A549 (cell line): ENCODE results near the gene CLEC10A. TPM values are rescaled to one million over a fixed set of nuclear protein-coding genes. Genes with fewer than 3 reads are reported as not detected.

Experiments used
- ATAC-seq, 2 experiments: fragments of 200-7000 bp in 1 of 2; fragments of >200 bp in 1 of 2; cut with Nextera tagmentation in 1 of 2; cut with Tn5 transposase in 1 of 2; 3 replicates each; pipeline versions ENCODE4 v1.8.0 to v1.9.1; 2018 to 2020; ENCODE audit warnings: mild to moderate bottlenecking in 1 of 2, moderate library complexity in 1 of 2
- CTCF ChIA-PET: fragments of 300-600 bp; sonication (Branson Sonifier 250); formaldehyde crosslinking; extraction: SDS; loops from one replicate; lab custom pipeline; 2021; ENCODE audit warnings: antibody characterized with exemption, inconsistent platforms; lab: Yijun Ruan, JAX
- POLR2A ChIA-PET: fragments of 350-600 bp; formaldehyde crosslinking; extraction: SDS; loops from one replicate; lab custom pipeline; 2021; ENCODE audit warnings: antibody characterized with exemption, inconsistent platforms; lab: Yijun Ruan, JAX
- DNase-seq, 2 experiments: peaks; one replicate each; pipeline versions ENCODE4 v3.0.0 to v3.0.0-alpha.2; 2011 to 2016; ENCODE audit warnings: low read depth in 1 of 2, low spot score in 1 of 2
- FAIRE-seq: peaks from 2 replicates; lab custom pipeline; 2011; peaks lifted over from hg19 to GRCh38; lab: Jason Lieb, UNC
- H3K27ac ChIP-seq, 2 experiments: fragments of >200 bp; sonication (Bioruptor Twin); formaldehyde crosslinking; 3 replicates each; pipeline ENCODE4 v1.5.1; 2016 to 2017
- H3K4me1 ChIP-seq: fragments of >200 bp; sonication (Bioruptor Twin); formaldehyde crosslinking; 3 replicates; pipeline ENCODE4 v1.6.1; 2016
- H3K4me2 ChIP-seq: fragments of >200 bp; sonication (Bioruptor Twin); formaldehyde crosslinking; 3 replicates; pipeline ENCODE4 v1.6.1; 2016
- H3K4me3 ChIP-seq: fragments of >200 bp; sonication (Bioruptor Twin); formaldehyde crosslinking; 3 replicates; pipeline ENCODE4 v1.5.1; 2016
- H3K9me3 ChIP-seq: fragments of >200 bp; sonication (Bioruptor Twin); formaldehyde crosslinking; 3 replicates; pipeline ENCODE4 v1.6.1; 2016
- CBX2 ChIP-seq: fragments of 200-600 bp; sonication (generic); IDR thresholded peaks from 2 replicates; pipeline ENCODE4 v1.6.1; 2016; ENCODE audit warnings: low read depth, mild to moderate bottlenecking, borderline replicate concordance
- EHMT2 ChIP-seq: fragments of 200-600 bp; sonication (generic); IDR thresholded peaks from 2 replicates; pipeline ENCODE4 v1.6.1; 2016; ENCODE audit warnings: antibody characterized with exemption, low read depth, mild to moderate bottlenecking, moderate library complexity
- EP300 ChIP-seq, 2 experiments: fragments of >200 bp; sonication (Bioruptor Twin); formaldehyde crosslinking; IDR thresholded peaks; 2 replicates in 1 of 2; 3 replicates in 1 of 2; pipeline ENCODE4 v1.6.1; 2016 to 2017
- ESRRA ChIP-seq: fragments of 150-350 bp; IDR thresholded peaks from 2 replicates; pipeline ENCODE4 v1.6.1; 2014; ENCODE audit warnings: mild to moderate bottlenecking, low read length, borderline replicate concordance
- FOSL2 ChIP-seq, 2 experiments: fragments of 450-650 bp in 1 of 2; fragments of >200 bp in 1 of 2; sonication (Bioruptor Twin) in 1 of 2; formaldehyde crosslinking; IDR thresholded peaks; 2 replicates each; pipeline versions ENCODE4 v1.5.0 to v1.6.1; 2016 to 2020; ENCODE audit warnings: mild to moderate bottlenecking in 1 of 2, moderate library complexity in 1 of 2
- HDAC2 ChIP-seq: fragments of 200-600 bp; sonication (generic); IDR thresholded peaks from 2 replicates; pipeline ENCODE4 v1.6.1; 2016
- JUNB ChIP-seq: fragments of >200 bp; sonication (Bioruptor Twin); formaldehyde crosslinking; IDR thresholded peaks from 2 replicates; pipeline ENCODE4 v1.6.1; 2016
- KDM5A ChIP-seq: fragments of 200-600 bp; sonication (generic); IDR thresholded peaks from 2 replicates; pipeline ENCODE4 v1.6.1; 2016; ENCODE audit warnings: antibody characterized with exemption, mild to moderate bottlenecking
- MAFK ChIP-seq: fragments of 450-650 bp; IDR thresholded peaks from 2 replicates; pipeline ENCODE4 v1.6.1; 2014; ENCODE audit not compliant: partially characterized antibody
- MAZ ChIP-seq: fragments of 150-350 bp; IDR thresholded peaks from 2 replicates; pipeline ENCODE4 v1.6.1; 2014; ENCODE audit warnings: antibody characterized with exemption, low read depth, low read length, borderline replicate concordance
- NR3C1 ChIP-seq: fragments of >200 bp; sonication (Bioruptor Twin); formaldehyde crosslinking; IDR thresholded peaks from 3 replicates; pipeline ENCODE4 v1.6.1; 2017
- POLR2A ChIP-seq: IDR thresholded peaks from 2 replicates; pipeline ENCODE4 v1.6.1; 2012; ENCODE audit warnings: mild to moderate bottlenecking, low read length
- POLR2AphosphoS2 ChIP-seq: conservative IDR thresholded peaks from 2 replicates; pipeline ENCODE4 v1.6.1; 2012; ENCODE audit warnings: low read length, improper control_type of control experiment, inconsistent platforms
- RAD21 ChIP-seq, 2 experiments: fragments of >200 bp in 1 of 2; sonication (Bioruptor Twin) in 1 of 2; formaldehyde crosslinking in 1 of 2; IDR thresholded peaks in 1 of 2; conservative IDR thresholded peaks in 1 of 2; 2 replicates in 1 of 2; 3 replicates in 1 of 2; pipeline ENCODE4 v1.6.1; 2012 to 2018; ENCODE audit warnings: inconsistent platforms in 1 of 2
- RARB ChIP-seq: fragments of 250-450 bp; sonication (Bioruptor Pico); IDR thresholded peaks from 2 replicates; pipeline ENCODE4 v1.8.0; 2021; ENCODE audit warnings: mild to moderate bottlenecking, moderate library complexity
- RCOR1 ChIP-seq: fragments of 150-350 bp; IDR thresholded peaks from 2 replicates; pipeline ENCODE4 v1.6.1; 2014; ENCODE audit warnings: antibody characterized with exemption, low read length, low read depth
- RFX5 ChIP-seq: fragments of 450-650 bp; IDR thresholded peaks from 2 replicates; pipeline ENCODE4 v1.7.1; 2014; ENCODE audit warnings: antibody characterized with exemption, mild to moderate bottlenecking, moderate library complexity
- SMC3 ChIP-seq: fragments of >200 bp; sonication (Bioruptor Twin); formaldehyde crosslinking; IDR thresholded peaks from 3 replicates; pipeline ENCODE4 v1.6.1; 2018; ENCODE audit warnings: inconsistent platforms
- ZFP36 ChIP-seq: fragments of 450-650 bp; IDR thresholded peaks from 2 replicates; pipeline ENCODE4 v1.6.1; 2014; ENCODE audit warnings: borderline replicate concordance; ENCODE audit not compliant: partially characterized antibody
- WGBS: methylation state at CpG from one replicate; pipeline ENCODE4 v1.1.6; 2017; ENCODE audit errors: missing lambda C conversion rate; 5-methylcytosine and 5-hydroxymethylcytosine counted together
- polyA plus RNA-seq, 4 experiments: library from polyadenylated mRNA; depleted of rRNA in 3 of 4; stranded (reverse); fragments of >200 nt; fragmentation: RNase III in 1 of 4; extraction: RNeasy Plus Mini Kit Qiagen cat#74134 plus additional on column Dnase treatment in 1 of 4; gene quantifications; 2 replicates in 3 of 4; 3 replicates in 1 of 4; pipeline ENCODE4 v1.2.3, GENCODE V29; 2011 to 2017
- TF ChIP-seq, protein P1 (sequence below): fragments of >200 bp; sonication (Bioruptor Twin); formaldehyde crosslinking; IDR thresholded peaks from 2 replicates; pipeline ENCODE4 v1.6.1; 2016
- TF ChIP-seq, protein P2 (sequence below): IDR thresholded peaks from 2 replicates; pipeline ENCODE4 v1.6.1; 2012
- TF ChIP-seq, protein P3 (sequence below): IDR thresholded peaks from 2 replicates; pipeline ENCODE4 v1.6.1; 2012; ENCODE audit warnings: low read depth, borderline replicate concordance
- TF ChIP-seq, protein P4 (sequence below): fragments of 250-450 bp; sonication (Bioruptor Pico); IDR thresholded peaks from 2 replicates; pipeline ENCODE4 v1.5.0; 2020; ENCODE audit warnings: low read depth, mild to moderate bottlenecking, moderate library complexity

Gene CLEC10A
- polyA plus RNA-seq, 2 of the 4 experiments (the other 2 are of a cell fraction) = not detected

DNA sequence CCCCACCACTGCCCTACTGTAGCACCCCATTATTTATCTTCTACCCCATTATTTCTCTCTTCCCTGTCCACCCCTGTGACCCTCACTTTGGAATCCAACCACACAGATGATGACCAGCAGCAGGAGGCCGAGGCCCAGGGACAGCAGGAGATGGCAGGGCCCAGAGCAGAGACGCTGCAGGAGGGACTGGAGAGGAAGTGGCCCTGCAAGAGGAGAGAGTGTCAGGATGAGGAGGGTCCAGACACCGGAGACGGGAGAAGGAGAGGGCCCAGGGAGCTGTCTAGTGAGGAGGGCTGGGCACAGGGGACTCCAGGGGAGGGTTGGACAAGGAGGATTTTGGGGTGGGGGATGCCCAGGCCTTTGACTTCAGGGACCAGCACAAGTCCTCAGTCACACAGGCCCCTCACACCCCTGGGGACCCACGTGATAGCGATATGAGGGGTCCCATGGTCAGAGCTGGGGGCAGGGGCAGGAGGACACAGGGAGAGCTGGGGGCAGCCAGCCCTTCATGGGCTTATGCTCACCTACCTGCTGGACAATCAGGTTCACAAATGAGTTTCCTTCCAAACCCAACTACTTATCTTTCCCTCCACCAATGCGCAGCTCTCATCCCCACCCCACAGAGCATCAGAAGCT lies 2.0 kb downstream of the CLEC10A start (continued):
- TF ChIP-seq, protein P1, sequence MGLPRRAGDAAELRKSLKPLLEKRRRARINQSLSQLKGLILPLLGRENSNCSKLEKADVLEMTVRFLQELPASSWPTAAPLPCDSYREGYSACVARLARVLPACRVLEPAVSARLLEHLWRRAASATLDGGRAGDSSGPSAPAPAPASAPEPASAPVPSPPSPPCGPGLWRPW = no peak
- TF ChIP-seq HDAC2 (no peak), MAFK (no peak), SMC3 (no peak), NR3C1 (no peak), POLR2A (no peak), POLR2AphosphoS2 (no peak)
- TF ChIP-seq, all 56 proteins: peak for 0

DNA sequence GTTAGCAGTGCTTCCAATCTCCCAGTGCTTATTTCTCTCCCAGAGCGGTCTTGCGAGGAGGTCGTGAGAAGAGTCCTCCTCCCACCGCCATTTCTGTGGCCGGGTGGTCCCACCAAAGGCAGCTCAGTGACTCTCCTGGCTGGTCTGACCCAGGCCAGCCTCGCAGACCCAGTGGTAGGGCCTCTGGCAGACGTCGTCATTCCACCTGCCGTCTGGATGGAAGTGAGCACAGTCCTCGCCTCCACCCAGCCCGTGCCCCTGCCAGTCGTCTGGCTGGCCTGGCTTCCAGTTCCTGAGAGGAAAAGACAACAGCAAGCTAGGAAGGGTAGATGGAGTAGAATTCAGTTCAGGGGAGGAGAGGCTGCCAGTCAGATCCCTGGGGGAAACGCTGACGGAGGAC lies 5.1 kb downstream of the CLEC10A start:
- H3K4me3 ChIP-seq = no peak overlapping the region
- TF ChIP-seq, protein P2, sequence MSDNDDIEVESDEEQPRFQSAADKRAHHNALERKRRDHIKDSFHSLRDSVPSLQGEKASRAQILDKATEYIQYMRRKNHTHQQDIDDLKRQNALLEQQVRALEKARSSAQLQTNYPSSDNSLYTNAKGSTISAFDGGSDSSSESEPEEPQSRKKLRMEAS = no peak
- no peak for TF ChIP-seq RARB (CRISPR knock-in tag)
- DNase-seq = no peak
- H3K4me1 ChIP-seq = no peaks in the 10 kb centered on the region
- FAIRE-seq = no peak
- ChIA-PET CTCF (interaction anchor here (0.9 to 6.3 kb wide), 6 partner anchors 9 to 77 kb away, joined by 3 to 35 read pairs (median 10); no protein-coding TSS in a partner anchor), POLR2A (no interaction called here)
- no peaks in the 10 kb centered on the region for H3K9me3 ChIP-seq
- 83% methylated on average over 14 of the region's 14 CpGs for WGBS
- H3K27ac ChIP-seq = no peak overlapping the region
- no peak overlapping the region for H3K4me2 ChIP-seq
- no peak for ATAC-seq

DNA sequence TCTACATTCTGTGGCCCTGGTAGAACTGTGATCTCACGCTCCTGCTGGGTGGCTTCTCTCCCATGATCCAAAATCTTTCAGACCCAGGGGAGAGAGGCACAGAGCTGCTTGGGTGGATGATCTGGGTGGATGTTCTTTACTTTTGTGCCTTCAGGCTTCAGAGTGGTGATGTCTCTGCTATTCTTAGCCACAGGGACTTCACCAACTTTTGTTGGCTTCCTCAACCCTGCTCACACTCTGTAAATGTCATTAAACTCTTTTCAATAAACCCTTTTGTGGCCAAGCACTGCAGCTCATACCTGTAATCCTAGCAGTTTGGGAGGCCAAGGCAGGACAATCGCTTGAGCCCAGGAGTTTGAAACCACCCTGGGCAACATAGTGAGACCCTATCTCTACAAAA lies 7.6 kb downstream of the CLEC10A start:
- Histone ChIP-seq H3K4me1 (no peaks in the 10 kb centered on the region), H3K27ac (no peak overlapping the region), H3K4me3 (no peak overlapping the region), H3K4me2 (no peak overlapping the region), H3K9me3 (peaks cover 8% of the 10 kb centered on the region; the same call in 1 of the 3 replicates)
- 64% methylated on average over 2 of the region's 2 CpGs for WGBS
- FAIRE-seq (no peak), ATAC-seq (no peak), DNase-seq (no peak)
- POLR2A ChIA-PET = no interaction called here
- no peak for TF ChIP-seq EP300 (IDR thresholded peaks at IDR 0.05)
- TF ChIP-seq, protein P3, sequence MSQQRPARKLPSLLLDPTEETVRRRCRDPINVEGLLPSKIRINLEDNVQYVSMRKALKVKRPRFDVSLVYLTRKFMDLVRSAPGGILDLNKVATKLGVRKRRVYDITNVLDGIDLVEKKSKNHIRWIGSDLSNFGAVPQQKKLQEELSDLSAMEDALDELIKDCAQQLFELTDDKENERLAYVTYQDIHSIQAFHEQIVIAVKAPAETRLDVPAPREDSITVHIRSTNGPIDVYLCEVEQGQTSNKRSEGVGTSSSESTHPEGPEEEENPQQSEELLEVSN = no peak
- CTCF ChIA-PET = interaction anchor here (0.9 to 6.3 kb wide), 7 partner anchors 9 to 101 kb away, joined by 3 to 35 read pairs (median 4); no protein-coding TSS in a partner anchor

DNA sequence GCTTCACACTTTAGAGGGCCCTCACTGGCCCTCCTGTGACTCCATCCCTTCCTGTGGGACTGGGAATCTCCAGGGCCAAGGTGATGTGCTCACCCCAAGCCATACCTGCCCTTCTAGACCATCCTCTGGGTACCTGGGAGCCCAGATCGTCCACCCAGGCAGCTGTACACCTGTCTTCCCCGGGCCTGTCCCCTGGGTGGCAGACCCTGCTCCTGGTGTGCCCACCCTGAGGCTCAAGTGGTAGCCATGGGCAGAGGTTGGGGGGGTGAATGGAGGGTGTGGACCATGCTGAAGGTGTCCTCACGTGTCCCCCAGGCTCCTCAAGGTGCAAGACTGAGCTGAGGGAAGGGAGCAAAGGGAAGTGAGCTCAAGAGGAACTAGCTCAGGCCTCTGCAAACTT lies 9.3 kb downstream of the CLEC10A start:
- CTCF ChIA-PET = interaction anchor here (0.6 to 6.3 kb wide), 5 partner anchors 11 to 275 kb away, joined by 3 to 35 read pairs (median 3); no protein-coding TSS in a partner anchor
- H3K4me2 ChIP-seq = no peak overlapping the region
- no peak overlapping the region for H3K27ac ChIP-seq
- no peaks in the 10 kb centered on the region for H3K4me1 ChIP-seq
- ATAC-seq (no peak), FAIRE-seq (no peak), DNase-seq (no peak)
- POLR2A ChIA-PET = no interaction called here
- WGBS = 41% methylated on average over 3 of the region's 3 CpGs
- H3K9me3 ChIP-seq = peaks cover 8% of the 10 kb centered on the region; the same call in 1 of the 3 replicates
- H3K4me3 ChIP-seq = no peak overlapping the region
- no peak for TF ChIP-seq HDAC2
- no peak for TF ChIP-seq RFX5
- TF ChIP-seq ZFP36 = no peak
- no peak for TF ChIP-seq KDM5A
- no peak for TF ChIP-seq MAFK
- TF ChIP-seq ESRRA = no peak
- no peak for TF ChIP-seq EHMT2
- TF ChIP-seq, protein P4, sequence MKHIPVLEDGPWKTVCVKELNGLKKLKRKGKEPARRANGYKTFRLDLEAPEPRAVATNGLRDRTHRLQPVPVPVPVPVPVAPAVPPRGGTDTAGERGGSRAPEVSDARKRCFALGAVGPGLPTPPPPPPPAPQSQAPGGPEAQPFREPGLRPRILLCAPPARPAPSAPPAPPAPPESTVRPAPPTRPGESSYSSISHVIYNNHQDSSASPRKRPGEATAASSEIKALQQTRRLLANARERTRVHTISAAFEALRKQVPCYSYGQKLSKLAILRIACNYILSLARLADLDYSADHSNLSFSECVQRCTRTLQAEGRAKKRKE = no peak
- TF ChIP-seq JUNB = no peak
- TF ChIP-seq RCOR1 = no peak
- no peak for TF ChIP-seq RAD21 (conservative IDR thresholded peaks at IDR 0.05 in 1 of 2, IDR thresholded peaks at IDR 0.05 in 1 of 2)
- TF ChIP-seq NR3C1 = no peak
- TF ChIP-seq MAZ = no peak
- no peak for TF ChIP-seq FOSL2 (IDR thresholded peaks at IDR 0.05)
- no peak for TF ChIP-seq FOSL2 (CRISPR knock-in tag; IDR thresholded peaks at IDR 0.05)
- no peak for TF ChIP-seq CBX2
